Measurements from ENCODE around the gene SPOP.

SPOP gene

DNA sequence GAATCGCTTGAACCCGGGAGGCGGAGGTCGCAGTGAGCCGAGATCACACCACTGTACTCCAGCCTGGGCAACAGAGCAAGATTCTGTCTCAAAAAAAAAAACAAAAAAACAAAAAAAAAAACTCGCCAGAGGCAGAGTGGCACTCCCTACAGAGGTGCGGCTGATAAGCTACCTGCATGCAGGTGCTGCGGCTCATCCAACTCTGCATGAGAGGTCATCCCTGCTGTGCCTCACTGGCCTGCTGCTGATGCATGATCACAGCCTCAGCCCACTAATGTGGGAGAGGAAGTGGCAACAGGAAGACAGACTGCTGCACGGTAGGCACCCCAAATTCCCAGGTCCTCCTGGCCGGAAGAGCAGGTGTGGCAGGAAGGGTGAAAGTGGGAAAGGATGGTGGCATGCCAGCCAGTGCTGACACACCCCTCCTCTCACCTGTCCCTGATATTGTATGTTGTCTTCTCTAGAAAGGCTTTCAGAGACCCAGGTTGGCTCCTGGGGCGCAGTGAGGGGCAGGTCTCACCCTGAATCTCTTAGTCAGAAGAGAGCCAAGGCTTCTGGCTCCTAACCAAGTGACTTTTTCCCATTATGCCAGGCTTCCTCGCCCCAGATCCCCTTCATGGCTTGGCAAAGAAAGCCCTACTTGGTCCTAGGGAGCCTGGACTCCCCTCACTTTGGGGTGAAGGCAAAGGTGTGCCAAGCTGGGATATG is 90.4 kb downstream of the SPOP start:
- no peaks in the 10 kb centered on the region for H3K36me3 ChIP-seq (replicated peaks)
- no peak for TF ChIP-seq CTCF (IDR thresholded peaks at IDR 0.05; ENCODE audit: low read depth, low read length, missing control alignments)
- in situ Hi-C loops (cut with HindIII; ENCODE audit: low pct_ligation_motif_present, low sequenced_read_pairs), result no loop called here
- no peaks in the 10 kb centered on the region for H3K27me3 ChIP-seq (replicated peaks)
- H3K4me3 ChIP-seq (ENCODE audit: low read depth, low read length), result no peak overlapping the region
- H3K27ac ChIP-seq, result no peak overlapping the region
- DNase-seq, result no peak

DNA sequence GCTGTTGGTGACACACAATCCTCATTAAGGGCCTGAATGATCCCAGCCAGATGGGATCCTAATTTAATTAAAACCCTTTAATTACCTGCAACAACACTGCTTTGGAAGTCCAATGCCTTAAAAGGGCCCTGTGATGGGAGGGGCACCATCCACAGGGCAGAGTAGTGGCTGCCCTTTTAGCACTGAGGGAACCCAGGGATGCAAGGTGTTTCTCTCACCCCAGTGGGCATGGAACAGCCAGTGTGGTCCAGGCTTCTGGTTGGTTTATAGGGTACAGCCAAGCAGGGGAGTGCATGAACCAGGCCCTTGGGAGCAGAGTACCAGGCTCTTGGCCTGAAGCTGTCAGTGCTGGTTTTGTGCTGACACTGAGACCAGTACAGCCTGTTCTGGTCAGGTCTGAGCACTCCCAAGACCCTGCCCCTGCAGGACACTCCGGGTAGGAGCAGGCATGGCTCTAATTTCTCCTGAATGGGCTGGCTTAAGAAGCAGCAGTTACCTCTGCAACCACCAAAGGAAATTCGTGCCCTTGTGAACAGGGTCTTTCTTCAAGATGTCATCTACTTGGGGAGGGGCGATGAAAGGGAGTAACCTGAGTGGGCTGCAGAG is 92.4 kb downstream of the SPOP start:
- Histone ChIP-seq H3K27me3 (replicated peaks) (no peaks in the 10 kb centered on the region), H3K36me3 (replicated peaks) (no peaks in the 10 kb centered on the region), H3K4me3 (ENCODE audit: low read depth, low read length) (no peak overlapping the region), H3K27ac (no peak overlapping the region)
- DNase-seq, result no peak
- in situ Hi-C loops (cut with HindIII; ENCODE audit: low pct_ligation_motif_present, low sequenced_read_pairs), result no loop called here
- TF ChIP-seq CTCF (IDR thresholded peaks at IDR 0.05; ENCODE audit: low read depth, low read length, missing control alignments), result peak; percentile 59

DNA sequence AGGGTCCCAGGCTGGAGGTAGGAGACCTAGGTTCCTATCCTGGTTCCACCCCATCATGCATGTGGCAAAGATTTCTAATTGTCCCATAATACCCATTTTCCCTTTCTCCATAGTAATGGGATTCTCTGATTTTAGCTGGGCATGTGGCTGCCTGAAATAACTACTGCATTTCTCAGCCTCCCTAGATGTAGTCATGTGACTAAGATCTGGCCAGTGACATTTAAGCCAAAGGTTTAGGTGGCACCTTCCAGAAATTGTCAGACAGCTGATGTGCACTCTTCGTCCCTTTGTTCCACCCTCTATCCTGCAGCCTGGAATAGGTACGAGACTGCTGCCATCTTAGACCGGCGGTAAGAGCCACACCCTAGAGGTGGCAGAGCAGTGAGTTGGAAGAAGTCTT is 94.0 kb downstream of the SPOP start:
- in situ Hi-C loops (cut with HindIII; ENCODE audit: low pct_ligation_motif_present, low sequenced_read_pairs), result no loop called here

DNA sequence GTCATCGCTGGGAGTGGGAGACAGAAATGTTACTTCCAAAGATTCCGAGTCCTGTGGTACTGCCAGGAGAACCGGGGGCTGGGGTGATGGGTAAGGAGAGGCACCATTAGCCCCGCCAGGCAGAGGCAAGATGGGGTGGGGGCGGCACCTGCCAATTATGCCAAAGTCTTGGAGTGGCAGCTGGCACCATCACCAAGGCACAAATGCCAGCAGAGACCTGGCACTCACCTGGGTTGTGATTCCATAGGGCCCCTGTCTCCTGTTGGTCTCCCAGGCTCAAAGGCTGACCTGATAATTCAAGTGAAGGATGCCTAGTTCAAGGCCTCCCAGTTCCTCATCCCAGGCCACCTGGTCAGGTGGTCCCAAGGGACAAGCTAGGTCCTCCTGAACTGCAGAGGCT is 94.7 kb downstream of the SPOP start:
- Histone ChIP-seq H3K36me3 (replicated peaks) (no peaks in the 10 kb centered on the region), H3K4me3 (ENCODE audit: low read depth, low read length) (no peak overlapping the region), H3K27ac (no peak overlapping the region), H3K27me3 (replicated peaks) (no peaks in the 10 kb centered on the region)
- DNase-seq, result no peak
- in situ Hi-C loops (cut with HindIII; ENCODE audit: low pct_ligation_motif_present, low sequenced_read_pairs), result no loop called here
- TF ChIP-seq CTCF (IDR thresholded peaks at IDR 0.05; ENCODE audit: low read depth, low read length, missing control alignments), result no peak

More for the DNA sequence above, 94.0 kb downstream of the SPOP start:
- no peaks in the 10 kb centered on the region for H3K27me3 ChIP-seq (replicated peaks)
- H3K27ac ChIP-seq, result no peak overlapping the region
- no peak for DNase-seq
- H3K4me3 ChIP-seq (ENCODE audit: low read depth, low read length), result no peak overlapping the region
- H3K36me3 ChIP-seq (replicated peaks), result no peaks in the 10 kb centered on the region
- no peak for TF ChIP-seq CTCF (IDR thresholded peaks at IDR 0.05; ENCODE audit: low read depth, low read length, missing control alignments)

- TF ChIP-seq CTCF (IDR thresholded peaks at IDR 0.05; ENCODE audit: low read depth, low read length, missing control alignments), result no peak
- H3K4me3 ChIP-seq (ENCODE audit: low read depth, low read length), result no peak overlapping the region
- H3K36me3 ChIP-seq (replicated peaks), result no peaks in the 10 kb centered on the region
- no peak overlapping the region for H3K27ac ChIP-seq
- no peak for DNase-seq
- H3K27me3 ChIP-seq (replicated peaks), result no peaks in the 10 kb centered on the region
- in situ Hi-C loops (cut with HindIII; ENCODE audit: low pct_ligation_motif_present, low sequenced_read_pairs), result no loop called here
Observed at GRCh38 chr17:49582789-49583188, 95.1 kb downstream of the SPOP start.
